ENCODE data around the gene HAGHL. TPM values are rescaled to one million over a fixed set of nuclear protein-coding genes. Genes with fewer than 3 reads are reported as not detected.
"Not testable (repeated sequence)": the region's sequence is repeated elsewhere in the genome, so short reads cannot be mapped to it uniquely, and the experiment has no call there.

The HAGHL gene
- total RNA-seq, 1 donor from 2014 or later = 17.7 TPM

DNA sequence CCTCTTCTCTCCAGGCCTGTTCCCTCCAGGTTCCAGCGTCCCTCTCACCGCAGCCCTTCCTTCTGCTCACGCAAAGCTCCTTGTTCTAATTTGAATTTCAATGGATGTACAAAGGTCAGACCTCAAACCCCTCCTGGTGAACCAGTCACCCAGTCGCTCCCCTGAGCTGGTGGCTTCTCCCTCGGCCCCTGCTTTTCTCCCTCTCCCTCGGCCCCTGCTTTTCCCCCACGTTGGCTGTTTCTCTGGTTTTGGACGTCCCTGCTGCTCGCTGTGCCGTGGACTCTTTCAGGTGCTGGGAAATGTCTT lies 25.1 kb downstream of the HAGHL start:
- no peak overlapping the region for H3K4me3 ChIP-seq (ENCODE audit: low read depth, low read length)
- H3K27me3 ChIP-seq (ENCODE audit: control insufficient read depth, insufficient read depth, low read length) = no peaks in the 10 kb centered on the region
- no peaks in the 10 kb centered on the region for H3K36me3 ChIP-seq (ENCODE audit: control insufficient read depth, insufficient read depth, low read length)
- DNase-seq (ENCODE audit: low read depth) = no peak
- TF ChIP-seq CTCF (IDR thresholded peaks at IDR 0.05; ENCODE audit: insufficient read depth, low read length, poor library complexity, severe bottlenecking) = no peak

DNA sequence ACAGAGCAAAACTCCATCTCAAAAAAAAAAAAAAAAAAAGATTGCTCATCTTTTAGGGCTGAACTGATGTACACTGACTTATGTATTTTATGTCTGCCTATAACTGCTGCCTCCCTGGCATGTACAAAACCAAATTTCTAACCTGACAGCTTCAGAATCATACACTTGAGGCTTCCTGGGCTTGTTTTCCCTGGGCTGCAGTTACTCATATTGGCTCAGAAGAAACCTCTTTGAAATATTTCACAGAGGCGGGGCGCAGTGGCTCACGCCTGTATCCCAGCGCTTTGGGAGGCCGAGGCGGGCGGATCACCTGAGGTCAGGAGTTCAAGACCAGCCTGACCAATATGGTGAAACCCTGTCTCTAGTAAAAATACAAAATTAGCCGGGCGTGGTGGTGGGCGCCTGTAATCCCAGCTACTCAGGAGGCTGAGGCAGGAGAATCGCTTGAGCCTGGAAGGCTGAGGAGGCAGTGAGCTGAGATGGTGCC lies 27.3 kb downstream of the HAGHL start:
- H3K4me3 ChIP-seq (ENCODE audit: low read depth, low read length); DNase-seq (ENCODE audit: low read depth); H3K36me3 ChIP-seq (ENCODE audit: control insufficient read depth, insufficient read depth, low read length); H3K27me3 ChIP-seq (ENCODE audit: control insufficient read depth, insufficient read depth, low read length): not testable (repeated sequence)

DNA sequence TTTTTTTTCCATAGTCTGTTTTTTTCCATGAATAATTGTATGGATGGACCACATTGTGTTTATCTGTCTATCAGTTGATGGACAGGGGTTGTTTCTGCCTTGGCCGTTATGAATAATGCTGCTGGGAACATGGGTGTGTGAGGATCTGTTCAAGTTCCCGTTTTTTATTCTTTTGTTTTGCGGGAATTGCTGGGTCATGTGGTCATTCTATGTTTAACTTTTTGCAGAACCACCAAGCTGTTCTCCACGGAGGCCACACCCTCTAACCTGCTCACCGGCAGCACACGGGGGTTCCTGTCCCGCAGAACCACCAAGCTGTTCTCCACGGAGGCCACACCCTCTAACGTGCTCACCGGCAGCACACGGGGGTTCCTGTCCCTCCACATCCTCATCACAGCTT lies 27.8 kb downstream of the HAGHL start:
- TF ChIP-seq CTCF (IDR thresholded peaks at IDR 0.05; ENCODE audit: insufficient read depth, low read length, poor library complexity, severe bottlenecking) = no peak
- no peaks in the 10 kb centered on the region for H3K27me3 ChIP-seq (ENCODE audit: control insufficient read depth, insufficient read depth, low read length)
- H3K36me3 ChIP-seq (ENCODE audit: control insufficient read depth, insufficient read depth, low read length) = no peaks in the 10 kb centered on the region
- H3K4me3 ChIP-seq (ENCODE audit: low read depth, low read length) = no peak overlapping the region
- no peak for DNase-seq (ENCODE audit: low read depth)

GRCh38 chr16:756428-756827 lies 29.5 kb downstream of the HAGHL start:
- H3K36me3 ChIP-seq (ENCODE audit: control insufficient read depth, insufficient read depth, low read length) = no peaks in the 10 kb centered on the region
- no peaks in the 10 kb centered on the region for H3K27me3 ChIP-seq (ENCODE audit: control insufficient read depth, insufficient read depth, low read length)
- no peak for TF ChIP-seq CTCF (IDR thresholded peaks at IDR 0.05; ENCODE audit: insufficient read depth, low read length, poor library complexity, severe bottlenecking)
- no peak for DNase-seq (ENCODE audit: low read depth)
- H3K4me3 ChIP-seq (ENCODE audit: low read depth, low read length) = no peak overlapping the region

DNA sequence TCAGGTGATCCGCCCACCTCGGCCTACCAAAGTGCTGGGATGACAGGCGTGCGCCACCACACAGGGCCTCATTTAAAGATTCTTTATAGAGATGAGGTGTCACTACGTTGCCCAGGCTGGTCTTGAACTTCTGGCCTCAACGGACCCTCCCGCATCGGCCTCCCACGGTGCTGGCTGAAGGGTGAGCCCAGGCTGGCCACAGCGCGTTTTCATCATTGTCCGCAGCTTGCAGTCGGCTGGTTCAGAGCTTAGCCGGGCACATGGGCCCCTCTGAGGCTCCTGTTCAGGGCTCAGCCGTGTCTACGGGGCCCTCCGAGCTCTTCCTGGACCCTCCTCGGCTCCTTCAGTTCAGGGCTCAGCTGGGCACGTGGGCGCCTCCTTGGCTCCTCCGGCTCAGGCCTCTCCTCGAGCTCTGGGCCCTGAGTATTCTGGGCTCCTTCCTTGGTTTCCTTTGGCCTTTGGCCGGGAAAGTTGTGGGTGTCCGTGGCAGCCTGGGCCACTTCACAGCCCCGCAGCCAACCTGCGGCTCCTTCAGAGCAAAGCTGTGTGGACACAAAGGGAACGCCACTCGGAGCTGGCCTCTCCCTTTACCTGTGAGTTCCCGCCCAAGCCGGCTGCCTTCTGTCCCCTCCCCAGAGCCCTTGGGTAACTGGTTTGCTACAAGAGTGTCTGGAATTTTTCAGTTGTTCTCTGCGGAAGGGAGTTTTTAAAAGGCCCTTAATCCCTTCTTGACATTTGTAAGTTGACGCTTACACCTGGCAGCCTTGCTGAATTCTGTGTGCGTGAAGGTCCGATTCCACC lies 32.4 kb downstream of the HAGHL start:
- H3K27me3 ChIP-seq (ENCODE audit: control insufficient read depth, insufficient read depth, low read length) = no peaks in the 10 kb centered on the region
- no peak for TF ChIP-seq CTCF (IDR thresholded peaks at IDR 0.05; ENCODE audit: insufficient read depth, low read length, poor library complexity, severe bottlenecking)
- H3K36me3 ChIP-seq (ENCODE audit: control insufficient read depth, insufficient read depth, low read length) = no peaks in the 10 kb centered on the region
- H3K4me3 ChIP-seq (ENCODE audit: low read depth, low read length) = no peak overlapping the region
- DNase-seq (ENCODE audit: low read depth) = no peak

DNA sequence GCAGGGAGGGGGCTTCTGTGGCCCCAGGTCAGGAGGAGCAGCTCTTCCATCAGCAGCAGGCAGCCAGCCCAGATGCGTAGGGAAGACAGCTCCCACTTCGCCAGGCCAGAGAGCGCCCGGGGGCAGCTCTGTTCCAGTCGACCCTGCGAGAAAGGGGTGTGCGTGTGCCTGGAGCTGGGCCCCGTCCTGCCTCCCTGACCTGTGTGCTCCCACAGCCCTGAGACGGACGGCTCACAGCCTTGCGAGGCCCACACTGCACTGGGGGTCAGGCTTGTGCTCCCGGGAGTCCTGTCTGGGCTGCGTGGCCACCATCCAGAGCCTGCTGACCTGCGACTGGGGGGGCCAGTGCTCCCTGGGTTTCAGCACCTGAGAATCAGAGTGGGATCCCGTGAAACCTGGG lies 33.2 kb downstream of the HAGHL start:
- DNase-seq (ENCODE audit: low read depth) = no peak
- Histone ChIP-seq H3K36me3 (ENCODE audit: control insufficient read depth, insufficient read depth, low read length) (no peaks in the 10 kb centered on the region), H3K27me3 (ENCODE audit: control insufficient read depth, insufficient read depth, low read length) (no peaks in the 10 kb centered on the region), H3K4me3 (ENCODE audit: low read depth, low read length) (no peak overlapping the region)
- TF ChIP-seq CTCF (IDR thresholded peaks at IDR 0.05; ENCODE audit: insufficient read depth, low read length, poor library complexity, severe bottlenecking) = no peak
